Mammary epithelial cell (primary cell): ENCODE results near the gene NANOS2.

Experiments
- EZH2 ChIP-seq: IDR thresholded peaks from 2 replicates; pipeline ENCODE4 v1.6.1; 2012; ENCODE audit warnings: low read length, inconsistent platforms, borderline replicate concordance
- TF ChIP-seq, protein P1 (sequence below), 2 donors: IDR thresholded peaks in 1 of 2; conservative IDR thresholded peaks in 1 of 2; 2 replicates each; pipeline ENCODE4 v1.5.1; 2011 to 2012; ENCODE audit warnings: inconsistent platforms in 2 of 2, low read length in 2 of 2, mild to moderate bottlenecking in 2 of 2, control low read depth in 1 of 2, low read depth in 1 of 2; ENCODE audit not compliant: insufficient read depth in 1 of 2; ENCODE audit errors: extremely low read depth in 1 of 2

DNA sequence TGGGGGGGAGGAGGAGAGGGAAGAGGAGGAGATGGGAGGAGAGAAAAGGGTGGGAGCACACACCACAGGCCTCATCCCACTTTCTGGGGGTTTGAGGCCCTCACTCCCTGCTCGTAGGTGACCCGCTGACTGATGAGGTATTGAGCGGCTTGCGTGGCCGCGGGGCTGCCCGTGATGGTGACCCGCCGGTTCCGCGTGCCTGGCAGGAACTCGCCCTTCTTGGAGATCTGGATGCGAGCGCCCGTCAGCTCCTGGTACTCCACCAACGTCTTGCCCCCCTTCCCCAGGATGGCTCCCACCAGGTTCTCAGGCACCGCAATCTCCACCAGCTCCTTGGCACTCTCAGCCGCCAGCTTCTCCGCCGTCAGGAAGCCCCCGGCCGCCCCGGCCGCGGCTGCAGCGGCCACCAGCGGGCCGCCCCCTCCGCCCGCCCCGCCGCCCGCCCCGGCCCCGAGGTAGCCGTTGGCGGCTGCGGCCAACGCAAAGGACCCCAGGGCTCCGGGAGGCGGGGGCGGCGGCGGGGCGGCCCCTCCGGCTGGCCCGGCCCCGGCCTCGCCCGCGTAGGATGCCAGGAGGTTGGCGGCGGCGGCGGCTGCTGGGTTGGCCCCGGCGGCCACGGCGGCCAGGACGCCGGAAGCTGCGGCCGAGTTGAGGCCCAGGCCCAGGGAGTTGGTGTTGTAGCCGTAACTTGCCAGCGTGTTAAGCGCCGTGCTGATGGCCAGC lies 25.4 kb upstream of the NANOS2 start:
- TF ChIP-seq, protein P1, sequence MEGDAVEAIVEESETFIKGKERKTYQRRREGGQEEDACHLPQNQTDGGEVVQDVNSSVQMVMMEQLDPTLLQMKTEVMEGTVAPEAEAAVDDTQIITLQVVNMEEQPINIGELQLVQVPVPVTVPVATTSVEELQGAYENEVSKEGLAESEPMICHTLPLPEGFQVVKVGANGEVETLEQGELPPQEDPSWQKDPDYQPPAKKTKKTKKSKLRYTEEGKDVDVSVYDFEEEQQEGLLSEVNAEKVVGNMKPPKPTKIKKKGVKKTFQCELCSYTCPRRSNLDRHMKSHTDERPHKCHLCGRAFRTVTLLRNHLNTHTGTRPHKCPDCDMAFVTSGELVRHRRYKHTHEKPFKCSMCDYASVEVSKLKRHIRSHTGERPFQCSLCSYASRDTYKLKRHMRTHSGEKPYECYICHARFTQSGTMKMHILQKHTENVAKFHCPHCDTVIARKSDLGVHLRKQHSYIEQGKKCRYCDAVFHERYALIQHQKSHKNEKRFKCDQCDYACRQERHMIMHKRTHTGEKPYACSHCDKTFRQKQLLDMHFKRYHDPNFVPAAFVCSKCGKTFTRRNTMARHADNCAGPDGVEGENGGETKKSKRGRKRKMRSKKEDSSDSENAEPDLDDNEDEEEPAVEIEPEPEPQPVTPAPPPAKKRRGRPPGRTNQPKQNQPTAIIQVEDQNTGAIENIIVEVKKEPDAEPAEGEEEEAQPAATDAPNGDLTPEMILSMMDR (conservative IDR thresholded peaks at IDR 0.05 in 1 of 2, IDR thresholded peaks at IDR 0.05 in 1 of 2; ENCODE audit: extremely low read depth in 1 of 2, insufficient read depth in 1 of 2, low read depth in 1 of 2, low read length in 2 of 2): no peak
- TF ChIP-seq EZH2: no peak
